HepG2 (cell line): Measurements from ENCODE around the gene PXK. TPM values are rescaled to one million over a fixed set of nuclear protein-coding genes. Genes with fewer than 3 reads are reported as not detected.

Experiments
- ARID4A ChIP-seq: sonication (generic); formaldehyde crosslinking; IDR thresholded peaks from 2 replicates; pipeline ENCODE4 v1.5.0; 2020; ENCODE audit warnings: mild to moderate bottlenecking, missing genetic modification reagents, borderline replicate concordance
- CEBPG ChIP-seq: IDR thresholded peaks from 2 replicates; pipeline ENCODE4 v1.6.1; 2016
- FOXC1 ChIP-seq: sonication (generic); formaldehyde crosslinking; IDR thresholded peaks from 2 replicates; pipeline ENCODE4 v1.8.0; 2022; ENCODE audit warnings: mild to moderate bottlenecking, missing genetic modification reagents, borderline replicate concordance
- MAFK ChIP-seq, 2 experiments: IDR thresholded peaks in 1 of 2; conservative IDR thresholded peaks in 1 of 2; 2 replicates each; pipeline ENCODE4 v1.6.1; 2011; ENCODE audit warnings: improper control_type of control experiment in 2 of 2, low read length in 2 of 2
- MIER3 ChIP-seq: IDR thresholded peaks from 2 replicates; pipeline ENCODE4 v1.6.1; 2016; ENCODE audit warnings: missing compliant biosample characterization, borderline replicate concordance
- NCOA2 ChIP-seq: sonication (generic); formaldehyde crosslinking; IDR thresholded peaks from 2 replicates; pipeline ENCODE4 v1.8.0; 2022; ENCODE audit warnings: inconsistent platforms
- PHF8 ChIP-seq: sonication (generic); formaldehyde crosslinking; IDR thresholded peaks from 2 replicates; pipeline ENCODE4 v1.5.0; 2020; ENCODE audit warnings: missing genetic modification reagents
- POLR2A ChIP-seq, 2 experiments: IDR thresholded peaks; 2 replicates each; pipeline ENCODE4 v1.6.1; 2011; ENCODE audit warnings: low read depth in 2 of 2, low read length in 2 of 2, mild to moderate bottlenecking in 1 of 2, moderate library complexity in 1 of 2; ENCODE audit not compliant: insufficient read depth in 1 of 2
- TEAD2 ChIP-seq: sonication (generic); formaldehyde crosslinking; IDR thresholded peaks from 2 replicates; pipeline ENCODE4 v1.9.0; 2021; ENCODE audit warnings: missing genetic modification reagents
- ZFX ChIP-seq: sonication (generic); formaldehyde crosslinking; IDR thresholded peaks from 2 replicates; pipeline ENCODE4 v1.4.0; 2020; ENCODE audit warnings: mild to moderate bottlenecking, low read depth, missing genetic modification reagents, moderate library complexity
- ZMYM4 ChIP-seq: sonication (generic); formaldehyde crosslinking; IDR thresholded peaks from 2 replicates; pipeline ENCODE4 v1.8.1; 2023; ENCODE audit warnings: mild to moderate bottlenecking, missing genetic modification reagents
- ZNF619 ChIP-seq: sonication (generic); formaldehyde crosslinking; IDR thresholded peaks from 2 replicates; pipeline ENCODE4 v1.4.0; 2020; ENCODE audit warnings: mild to moderate bottlenecking, missing genetic modification reagents
- ZNF652 ChIP-seq: IDR thresholded peaks from 2 replicates; pipeline ENCODE4 v1.6.1; 2016; ENCODE audit warnings: low read depth, borderline replicate concordance
- ZNF781 ChIP-seq: sonication (generic); formaldehyde crosslinking; IDR thresholded peaks from 2 replicates; pipeline ENCODE4 v1.5.1; 2020; ENCODE audit warnings: borderline replicate concordance, mild to moderate bottlenecking, missing genetic modification reagents; ENCODE audit errors: not compliant biosample characterization
- polyA plus RNA-seq, 8 experiments: library from polyadenylated mRNA; depleted of rRNA in 3 of 8; stranded (reverse) in 7 of 8; unstranded in 1 of 8; fragments of >200 nt; fragmentation: Illumina TruSeq in 4 of 8; extraction: Trizol in 4 of 8; gene quantifications; 2 replicates each; pipeline versions ENCODE4 v1.2.1 to v1.2.3, GENCODE V29; 2011 to 2016; ENCODE audit warnings: low read depth in 4 of 8, missing spikeins in 1 of 8, mixed read lengths in 1 of 8; ENCODE audit not compliant: insufficient read depth in 1 of 8
- total RNA-seq, 5 experiments: library from RNA; depleted of rRNA; stranded (reverse); fragments of >200 nt; fragmentation: Illumina TruSeq; extraction: Trizol; gene quantifications; 2 replicates each; pipeline ENCODE4 v1.2.3, GENCODE V29; 2016; ENCODE audit warnings: low read depth in 1 of 5

The PXK gene
- total and polyA plus RNA-seq, 2 of the 13 experiments (the other 11 are each of a cell fraction or from before 2014, with no cell fraction given) = 6.4 to 18.6 TPM

DNA sequence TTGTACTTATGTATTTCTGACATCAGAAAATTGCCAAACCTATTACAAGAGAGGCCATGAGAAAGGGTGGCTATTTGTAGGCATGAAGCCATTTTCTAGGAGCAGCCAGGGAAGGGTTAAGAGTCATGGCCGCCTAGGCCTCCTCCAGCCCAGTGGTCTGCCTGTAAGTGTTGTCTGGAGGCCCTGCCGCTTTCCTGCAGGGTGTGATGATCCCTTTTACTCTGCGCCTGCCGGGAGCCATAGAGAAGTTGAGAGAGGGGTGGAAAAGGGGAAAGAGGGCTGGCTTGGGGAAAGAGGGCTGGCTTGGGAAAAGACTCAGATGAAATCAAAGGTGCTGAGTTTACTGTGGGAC lies 130.1 kb downstream of the PXK start (continued):
- TF ChIP-seq ARID4A (CRISPR knock-in tag) (peak; percentile 22; the same call in 1 of the 2 replicates), ZFX (CRISPR knock-in tag) (peak; percentile 66), ZMYM4 (CRISPR knock-in tag) (peak; percentile 51; the same call in 1 of the 2 replicates), PHF8 (CRISPR knock-in tag) (0 out of 2 replicates have a peak, but pooled peaks have one; percentile 40), CEBPG (CRISPR knock-in tag) (no peak), POLR2A (IDR thresholded peaks at IDR 0.05; ENCODE audit: insufficient read depth in 1 of 2, low read depth in 2 of 2, low read length in 2 of 2) (peak in 1 of 2 experiments; percentile 8; a peak in 1 of 4 replicates), TEAD2 (CRISPR knock-in tag) (no peak), ZNF652 (CRISPR knock-in tag) (peak; percentile 98), ZNF619 (CRISPR knock-in tag) (no peak), FOXC1 (CRISPR knock-in tag) (0 out of 2 replicates have a peak, but pooled peaks have one; percentile 43), ZNF781 (CRISPR knock-in tag) (no peak), NCOA2 (CRISPR knock-in tag) (no peak), MIER3 (no peak), MAFK (conservative IDR thresholded peaks at IDR 0.05 in 1 of 2, IDR thresholded peaks at IDR 0.05 in 1 of 2; ENCODE audit: low read length in 2 of 2) (no peak)
